Testis (tissue), 3 donors: ENCODE data around the gene PAPOLA. TPM values are rescaled to one million over a fixed set of nuclear protein-coding genes. Genes with fewer than 3 reads are reported as not detected.

Experiments used
- DNase-seq: peaks from one replicate; pipeline ENCODE4 v3.0.0-alpha.2; 2019
- H3K27ac ChIP-seq, 2 donors: fragments of 200-600 bp; sonication (generic); one replicate each; pipeline ENCODE4 v1.5.1; 2019
- H3K27me3 ChIP-seq: fragments of 200-600 bp; sonication (generic); one replicate; pipeline ENCODE4 v1.5.1; 2019
- H3K36me3 ChIP-seq: fragments of 200-600 bp; sonication (generic); one replicate; pipeline ENCODE4 v1.5.1; 2017; ENCODE audit warnings: low read depth; ENCODE audit errors: missing control alignments
- H3K4me1 ChIP-seq: fragments of 200-600 bp; sonication (generic); one replicate; pipeline ENCODE4 v1.5.1; 2019
- H3K4me3 ChIP-seq, 2 donors: fragments of 200-600 bp; sonication (generic); one replicate each; pipeline ENCODE4 v1.5.1; 2017 to 2019
- H3K9me3 ChIP-seq: fragments of 200-600 bp; sonication (generic); one replicate; pipeline ENCODE4 v1.5.1; 2017
- POLR2A ChIP-seq: fragments of 450-650 bp; IDR thresholded peaks from one replicate; pipeline ENCODE4 v1.6.1; 2017; ENCODE audit warnings: antibody characterized with exemption, mild to moderate bottlenecking, moderate library complexity
- WGBS, 2 donors: methylation state at CpG; one replicate each; pipeline ENCODE4 v1.1.5; 2018; 5-methylcytosine and 5-hydroxymethylcytosine counted together
- intact Hi-C: fragments of 100-400 bp; cut with DNase I; formaldehyde crosslinking; loops from one replicate; pipeline ENCODE4 v1.15.1; 2023; ENCODE audit warnings: low total_unique reads
- polyA plus RNA-seq: library from polyadenylated mRNA; stranded (reverse); fragments of 350-450 nt; fragmentation: Illumina TruSeq; extraction: RNeasy Lipid Tissue Mini Kit (QIAGEN cat#74804); gene quantifications from one replicate; pipeline ENCODE4 v1.2.3, GENCODE V29; 2014; ENCODE audit warnings: low read depth, low replicate concordance; ENCODE audit not compliant: insufficient read depth
- total RNA-seq, 2 donors: library from RNA; depleted of rRNA; stranded (reverse); fragments of >200 nt; gene quantifications; one replicate each; pipeline ENCODE4 v1.2.3, GENCODE V29; 2016
- TF ChIP-seq, protein P1 (sequence below), 3 experiments: fragments of 450-650 bp in 2 of 3; fragments of 200-600 bp in 1 of 3; sonication (generic) in 1 of 3; IDR thresholded peaks; one replicate each; pipeline ENCODE4 v1.5.1; 2016 to 2019; ENCODE audit warnings: antibody characterized with exemption in 3 of 3, mild to moderate bottlenecking in 2 of 3, moderate library complexity in 1 of 3

The PAPOLA gene
- total and polyA plus RNA-seq, 3 donors from 2014 or later, result 166 to 255 (median 194) TPM

DNA sequence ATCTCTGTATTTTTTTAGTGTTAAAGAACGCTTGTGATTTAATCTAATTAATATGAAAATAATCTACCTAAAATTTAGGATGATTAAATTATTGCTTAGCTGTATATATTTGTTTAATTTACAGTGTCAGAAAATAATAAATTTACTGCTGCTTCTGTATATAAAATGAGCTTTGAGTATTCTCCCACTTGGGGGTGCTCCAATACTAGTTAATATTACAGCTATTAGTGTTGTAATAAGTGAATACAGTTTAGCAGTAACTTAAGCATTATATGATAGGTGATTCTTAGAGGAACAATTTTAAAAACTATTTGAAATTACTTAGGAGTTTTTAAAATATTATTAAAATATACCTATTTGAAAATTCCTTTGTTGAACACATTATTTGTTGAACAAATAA lies 62.2 kb downstream of the PAPOLA start:
- no peaks in the 10 kb centered on the region for H3K36me3 ChIP-seq

DNA sequence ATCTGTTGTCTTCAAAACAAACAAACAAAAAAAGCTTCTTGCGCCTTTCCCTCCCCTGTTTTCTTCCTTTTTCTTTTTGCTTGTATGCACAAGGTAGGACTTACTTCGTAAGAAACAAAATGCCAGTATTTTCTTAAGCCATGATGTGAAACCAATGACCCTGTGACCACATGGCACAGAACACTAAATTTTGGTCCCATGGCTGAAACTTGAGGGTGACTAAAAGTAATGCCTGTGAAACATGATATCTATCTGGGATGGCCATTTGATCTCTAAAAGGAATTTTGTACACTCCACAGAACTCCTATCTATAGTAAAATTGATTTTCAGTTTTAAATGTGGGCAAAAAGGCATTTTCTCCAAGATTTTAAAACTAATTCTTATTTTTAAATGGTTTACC lies 63.6 kb downstream of the PAPOLA start:
- H3K4me1 ChIP-seq, result no peaks in the 10 kb centered on the region
- H3K9me3 ChIP-seq, result no peaks in the 10 kb centered on the region
- intact Hi-C loops, result loop anchor here (10.0 kb wide), 1 partner anchor 179 kb away; no protein-coding TSS in a partner anchor
- H3K4me3 ChIP-seq, result no peak overlapping the region
- H3K36me3 ChIP-seq, result no peaks in the 10 kb centered on the region
- no peaks in the 10 kb centered on the region for H3K27me3 ChIP-seq
- no peak for TF ChIP-seq POLR2A
- TF ChIP-seq, protein P1, sequence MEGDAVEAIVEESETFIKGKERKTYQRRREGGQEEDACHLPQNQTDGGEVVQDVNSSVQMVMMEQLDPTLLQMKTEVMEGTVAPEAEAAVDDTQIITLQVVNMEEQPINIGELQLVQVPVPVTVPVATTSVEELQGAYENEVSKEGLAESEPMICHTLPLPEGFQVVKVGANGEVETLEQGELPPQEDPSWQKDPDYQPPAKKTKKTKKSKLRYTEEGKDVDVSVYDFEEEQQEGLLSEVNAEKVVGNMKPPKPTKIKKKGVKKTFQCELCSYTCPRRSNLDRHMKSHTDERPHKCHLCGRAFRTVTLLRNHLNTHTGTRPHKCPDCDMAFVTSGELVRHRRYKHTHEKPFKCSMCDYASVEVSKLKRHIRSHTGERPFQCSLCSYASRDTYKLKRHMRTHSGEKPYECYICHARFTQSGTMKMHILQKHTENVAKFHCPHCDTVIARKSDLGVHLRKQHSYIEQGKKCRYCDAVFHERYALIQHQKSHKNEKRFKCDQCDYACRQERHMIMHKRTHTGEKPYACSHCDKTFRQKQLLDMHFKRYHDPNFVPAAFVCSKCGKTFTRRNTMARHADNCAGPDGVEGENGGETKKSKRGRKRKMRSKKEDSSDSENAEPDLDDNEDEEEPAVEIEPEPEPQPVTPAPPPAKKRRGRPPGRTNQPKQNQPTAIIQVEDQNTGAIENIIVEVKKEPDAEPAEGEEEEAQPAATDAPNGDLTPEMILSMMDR (IDR thresholded peaks at IDR 0.05), result no peak
- H3K27ac ChIP-seq, result no peak overlapping the region
- DNase-seq, result no peak
- 92 to 93% methylated on average over 2 of the region's 2 CpGs for WGBS, 2 donors

More for the DNA sequence above, 62.2 kb downstream of the PAPOLA start:
- DNase-seq, result no peak
- no peak overlapping the region for H3K27ac ChIP-seq
- no peaks in the 10 kb centered on the region for H3K27me3 ChIP-seq
- intact Hi-C loops, result loop anchor here (10.0 kb wide), 1 partner anchor 180 kb away; no protein-coding TSS in a partner anchor
- 94 to 95% methylated on average over 1 of the region's 1 CpG for WGBS, 2 donors
- TF ChIP-seq POLR2A, result no peak
- TF ChIP-seq, protein P1 (IDR thresholded peaks at IDR 0.05), result no peak
- no peak overlapping the region for H3K4me3 ChIP-seq
- H3K9me3 ChIP-seq, result no peaks in the 10 kb centered on the region
- H3K4me1 ChIP-seq, result no peaks in the 10 kb centered on the region

DNA sequence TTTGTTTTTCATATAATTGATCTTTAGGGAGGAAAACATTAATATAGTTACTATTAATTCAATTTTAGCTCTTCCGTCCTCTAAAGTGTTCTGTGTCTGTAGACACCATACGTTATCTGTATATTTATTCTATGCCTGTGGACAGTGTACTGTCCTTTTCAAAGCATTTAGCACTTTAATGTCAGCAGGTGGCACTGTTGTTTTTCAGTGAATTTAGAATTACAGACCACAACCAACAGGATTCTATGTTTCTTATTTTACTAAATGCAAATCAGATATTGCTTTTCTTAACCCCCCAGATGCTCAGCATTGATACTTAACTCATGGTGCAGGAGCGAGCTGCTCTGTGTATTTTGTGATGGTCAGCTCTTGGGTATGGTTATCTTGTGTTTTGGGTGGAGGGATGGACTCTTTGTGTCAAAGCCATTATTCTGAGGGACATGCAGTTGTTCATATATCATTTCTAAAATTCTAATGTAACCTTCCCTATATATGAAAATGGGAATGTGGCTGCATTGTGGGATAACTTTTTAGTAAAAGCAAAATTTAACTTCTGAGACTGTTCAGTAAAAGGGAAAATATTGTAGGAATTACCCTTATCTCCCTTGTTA lies 65.2 kb downstream of the PAPOLA start:
- H3K4me3 ChIP-seq, result no peak overlapping the region
- TF ChIP-seq, protein P1 (IDR thresholded peaks at IDR 0.05), result peak; percentile 29 to 36 (median 31)
- no peak for TF ChIP-seq POLR2A
- no peaks in the 10 kb centered on the region for H3K9me3 ChIP-seq
- intact Hi-C loops, result loop anchor here (10.0 kb wide), 1 partner anchor 177 kb away; no protein-coding TSS in a partner anchor
- H3K27ac ChIP-seq, result no peak overlapping the region
- WGBS, 2 donors, result 64 to 70% methylated on average over 3 of the region's 3 CpGs
- H3K27me3 ChIP-seq, result no peaks in the 10 kb centered on the region
- H3K4me1 ChIP-seq, result no peaks in the 10 kb centered on the region
- no peak for DNase-seq
- H3K36me3 ChIP-seq, result no peaks in the 10 kb centered on the region

DNA sequence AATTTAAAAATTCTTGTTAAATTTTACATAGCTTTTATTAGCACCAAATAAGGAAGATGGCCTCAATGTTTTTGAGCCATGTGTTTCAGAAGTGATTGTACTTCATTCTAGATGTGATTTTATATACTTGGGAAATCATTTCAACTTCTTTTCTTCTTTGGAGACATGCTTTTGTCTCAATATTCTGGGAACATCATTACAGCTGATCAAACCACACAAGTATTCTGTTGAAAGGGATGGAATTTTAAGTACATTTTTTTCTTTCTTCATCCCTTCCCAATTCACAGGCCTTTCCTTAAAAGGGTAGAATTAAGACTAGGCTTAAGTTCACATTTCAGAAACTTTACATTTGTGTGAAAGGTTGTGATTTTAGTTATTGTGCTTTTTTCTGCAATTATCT lies 66.4 kb downstream of the PAPOLA start:
- Histone ChIP-seq H3K9me3 (no peaks in the 10 kb centered on the region), H3K4me3 (no peak overlapping the region), H3K36me3 (no peaks in the 10 kb centered on the region), H3K4me1 (no peaks in the 10 kb centered on the region), H3K27me3 (no peaks in the 10 kb centered on the region), H3K27ac (no peak overlapping the region)
- no peak for TF ChIP-seq POLR2A
- TF ChIP-seq, protein P1 (IDR thresholded peaks at IDR 0.05), result no peak
- DNase-seq, result no peak
- intact Hi-C loops, result loop anchor here (10.0 kb wide), 1 partner anchor 176 kb away; no protein-coding TSS in a partner anchor

DNA sequence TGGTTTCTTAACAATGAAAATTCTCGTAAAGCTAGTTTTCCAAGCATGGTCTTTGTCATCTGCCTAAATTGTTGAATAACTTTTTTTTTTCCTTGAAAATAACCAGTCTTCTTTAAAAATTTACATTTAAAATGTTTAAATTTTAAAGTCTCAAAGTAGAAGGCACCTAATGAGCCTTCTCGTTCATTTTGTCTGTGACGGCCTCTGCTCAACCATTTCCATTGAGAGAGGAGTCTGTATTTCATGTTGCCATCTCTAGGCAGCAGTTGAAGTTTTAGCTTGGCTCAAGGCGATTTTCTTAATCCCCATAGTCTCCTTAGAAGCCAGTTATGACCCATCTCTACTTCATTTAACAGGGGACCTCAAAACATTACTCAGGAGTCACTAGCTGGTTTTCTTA lies 69.1 kb downstream of the PAPOLA start:
- intact Hi-C loops, result no loop called here
- Histone ChIP-seq H3K36me3 (no peaks in the 10 kb centered on the region), H3K4me1 (peaks cover 3% of the 10 kb centered on the region), H3K27me3 (no peaks in the 10 kb centered on the region), H3K4me3 (no peak overlapping the region), H3K9me3 (no peaks in the 10 kb centered on the region), H3K27ac (no peak overlapping the region)
- 91 to 94% methylated on average over 4 of the region's 4 CpGs for WGBS, 2 donors
- TF ChIP-seq, protein P1 (IDR thresholded peaks at IDR 0.05), result no peak
- TF ChIP-seq POLR2A, result no peak
- no peak for DNase-seq
